A549 (cell line): ENCODE measurements around the gene STPG4. TPM values are rescaled to one million over a fixed set of nuclear protein-coding genes. Genes with fewer than 3 reads are reported as not detected.

ENCODE experiments used
- ATAC-seq, 2 experiments: fragments of 200-7000 bp in 1 of 2; fragments of >200 bp in 1 of 2; cut with Nextera tagmentation in 1 of 2; cut with Tn5 transposase in 1 of 2; 3 replicates each; pipeline versions ENCODE4 v1.8.0 to v1.9.1; 2018 to 2020; ENCODE audit warnings: mild to moderate bottlenecking in 1 of 2, moderate library complexity in 1 of 2
- CTCF ChIA-PET: fragments of 300-600 bp; sonication (Branson Sonifier 250); formaldehyde crosslinking; extraction: SDS; loops from one replicate; lab custom pipeline; 2021; ENCODE audit warnings: antibody characterized with exemption, inconsistent platforms; lab: Yijun Ruan, JAX
- POLR2A ChIA-PET: fragments of 350-600 bp; formaldehyde crosslinking; extraction: SDS; loops from one replicate; lab custom pipeline; 2021; ENCODE audit warnings: antibody characterized with exemption, inconsistent platforms; lab: Yijun Ruan, JAX
- DNase-seq, 2 experiments: peaks; one replicate each; pipeline versions ENCODE4 v3.0.0 to v3.0.0-alpha.2; 2011 to 2016; ENCODE audit warnings: low read depth in 1 of 2, low spot score in 1 of 2
- FAIRE-seq: peaks from 2 replicates; lab custom pipeline; 2011; peaks lifted over from hg19 to GRCh38; lab: Jason Lieb, UNC
- H3K27ac ChIP-seq, 2 experiments: fragments of >200 bp; sonication (Bioruptor Twin); formaldehyde crosslinking; 3 replicates each; pipeline ENCODE4 v1.5.1; 2016 to 2017
- H3K4me1 ChIP-seq: fragments of >200 bp; sonication (Bioruptor Twin); formaldehyde crosslinking; 3 replicates; pipeline ENCODE4 v1.6.1; 2016
- H3K4me2 ChIP-seq: fragments of >200 bp; sonication (Bioruptor Twin); formaldehyde crosslinking; 3 replicates; pipeline ENCODE4 v1.6.1; 2016
- H3K4me3 ChIP-seq: fragments of >200 bp; sonication (Bioruptor Twin); formaldehyde crosslinking; 3 replicates; pipeline ENCODE4 v1.5.1; 2016
- H3K9me3 ChIP-seq: fragments of >200 bp; sonication (Bioruptor Twin); formaldehyde crosslinking; 3 replicates; pipeline ENCODE4 v1.6.1; 2016
- CBX2 ChIP-seq: fragments of 200-600 bp; sonication (generic); IDR thresholded peaks from 2 replicates; pipeline ENCODE4 v1.6.1; 2016; ENCODE audit warnings: low read depth, mild to moderate bottlenecking, borderline replicate concordance
- FOSL2 ChIP-seq, 2 experiments: fragments of 450-650 bp in 1 of 2; fragments of >200 bp in 1 of 2; sonication (Bioruptor Twin) in 1 of 2; formaldehyde crosslinking; IDR thresholded peaks; 2 replicates each; pipeline versions ENCODE4 v1.5.0 to v1.6.1; 2016 to 2020; ENCODE audit warnings: mild to moderate bottlenecking in 1 of 2, moderate library complexity in 1 of 2
- KDM1A ChIP-seq: fragments of 200-600 bp; sonication (generic); IDR thresholded peaks from 2 replicates; pipeline ENCODE4 v1.6.1; 2016; ENCODE audit warnings: low read depth, mild to moderate bottlenecking
- MYC ChIP-seq: IDR thresholded peaks from 2 replicates; pipeline ENCODE4 v1.6.1; 2012; ENCODE audit warnings: mild to moderate bottlenecking, inconsistent platforms, low read length, improper control_type of control experiment, borderline replicate concordance
- PBX3 ChIP-seq: IDR thresholded peaks from 2 replicates; pipeline ENCODE4 v1.6.1; 2012
- PHF8 ChIP-seq: fragments of 200-600 bp; sonication (generic); IDR thresholded peaks from 2 replicates; pipeline ENCODE4 v1.6.1; 2016; ENCODE audit warnings: low read depth, mild to moderate bottlenecking, antibody characterized with exemption, moderate library complexity, borderline replicate concordance
- POLR2A ChIP-seq: IDR thresholded peaks from 2 replicates; pipeline ENCODE4 v1.6.1; 2012; ENCODE audit warnings: mild to moderate bottlenecking, low read length
- RAD21 ChIP-seq, 2 experiments: fragments of >200 bp in 1 of 2; sonication (Bioruptor Twin) in 1 of 2; formaldehyde crosslinking in 1 of 2; IDR thresholded peaks in 1 of 2; conservative IDR thresholded peaks in 1 of 2; 2 replicates in 1 of 2; 3 replicates in 1 of 2; pipeline ENCODE4 v1.6.1; 2012 to 2018; ENCODE audit warnings: inconsistent platforms in 1 of 2
- ZC3H11A ChIP-seq: fragments of 450-650 bp; IDR thresholded peaks from 2 replicates; pipeline ENCODE4 v1.6.1; 2014; ENCODE audit warnings: antibody characterized with exemption, mild to moderate bottlenecking
- ZFP36 ChIP-seq: fragments of 450-650 bp; IDR thresholded peaks from 2 replicates; pipeline ENCODE4 v1.6.1; 2014; ENCODE audit warnings: borderline replicate concordance; ENCODE audit not compliant: partially characterized antibody
- ZSCAN20 ChIP-seq: fragments of 250-450 bp; sonication (Bioruptor Pico); IDR thresholded peaks from 2 replicates; pipeline ENCODE4 v1.8.0; 2022; ENCODE audit warnings: mild to moderate bottlenecking, moderate library complexity
- WGBS: methylation state at CpG from one replicate; pipeline ENCODE4 v1.1.6; 2017; ENCODE audit errors: missing lambda C conversion rate; 5-methylcytosine and 5-hydroxymethylcytosine counted together
- polyA plus RNA-seq, 4 experiments: library from polyadenylated mRNA; depleted of rRNA in 3 of 4; stranded (reverse); fragments of >200 nt; fragmentation: RNase III in 1 of 4; extraction: RNeasy Plus Mini Kit Qiagen cat#74134 plus additional on column Dnase treatment in 1 of 4; gene quantifications; 2 replicates in 3 of 4; 3 replicates in 1 of 4; pipeline ENCODE4 v1.2.3, GENCODE V29; 2011 to 2017

Gene STPG4
- polyA plus RNA-seq, 2 of the 4 experiments (the other 2 are of a cell fraction) = 0.05 to 0.13 TPM

GRCh38 chr2:47037678-47038077 lies 117.4 kb downstream of the STPG4 start:
- 82% methylated on average over 9 of the region's 9 CpGs for WGBS
- Histone ChIP-seq H3K27ac (peak overlapping the region; percentile 29 to 97; a peak in 5 of 6 replicates), H3K4me3 (no peak overlapping the region), H3K9me3 (no peaks in the 10 kb centered on the region), H3K4me2 (no peak overlapping the region), H3K4me1 (peaks cover 90% of the 10 kb centered on the region)
- CTCF ChIA-PET = interaction anchor here (0.5 to 2.1 kb wide), 8 partner anchors 11 to 291 kb away, joined by 3 to 8 read pairs (median 3); no protein-coding TSS in a partner anchor
- POLR2A ChIA-PET = no interaction called here
- TF ChIP-seq POLR2A = no peak
- no peak for TF ChIP-seq PHF8
- no peak for TF ChIP-seq RAD21 (conservative IDR thresholded peaks at IDR 0.05 in 1 of 2, IDR thresholded peaks at IDR 0.05 in 1 of 2)
- TF ChIP-seq ZFP36 = no peak
- no peak for TF ChIP-seq ZSCAN20 (CRISPR knock-in tag)
- no peak for TF ChIP-seq PBX3
- TF ChIP-seq FOSL2 (IDR thresholded peaks at IDR 0.05) = no peak
- no peak for TF ChIP-seq FOSL2 (CRISPR knock-in tag; IDR thresholded peaks at IDR 0.05)
- no peak for TF ChIP-seq CBX2
- no peak for TF ChIP-seq KDM1A
- TF ChIP-seq ZC3H11A = no peak
- TF ChIP-seq MYC = no peak
- FAIRE-seq (no peak), DNase-seq (no peak), ATAC-seq (no peak)

Other genes with a start within 250 kb of the STPG4 start
- gene MCFD2, start 239.5 kb downstream of the STPG4 start, polyA plus RNA-seq (2011; rRNA removed) = 172 and 210 TPM in 2 replicates
- 118 to 125 TPM (median 120 TPM) in 3 replicates for gene MCFD2, start 239.5 kb downstream of the STPG4 start, polyA plus RNA-seq (2017; fragmentation: RNase III; extraction: RNeasy Plus Mini Kit Qiagen cat#74134 plus additional on column Dnase treatment)
- gene TTC7A, start 214.1 kb downstream of the STPG4 start, polyA plus RNA-seq (2011; rRNA removed) = 17.3 and 19.6 TPM in 2 replicates
- 30.7 to 31.4 TPM (median 31.3 TPM) in 3 replicates for gene TTC7A, start 214.1 kb downstream of the STPG4 start, polyA plus RNA-seq (2017; fragmentation: RNase III; extraction: RNeasy Plus Mini Kit Qiagen cat#74134 plus additional on column Dnase treatment)
- 1,000 and 1,652 TPM in 2 replicates for gene CALM2, start 21.2 kb upstream of the STPG4 start, polyA plus RNA-seq (2011; rRNA removed)
- 1,376 to 1,704 TPM (median 1,440 TPM) in 3 replicates for gene CALM2, start 21.2 kb upstream of the STPG4 start, polyA plus RNA-seq (2017; fragmentation: RNase III; extraction: RNeasy Plus Mini Kit Qiagen cat#74134 plus additional on column Dnase treatment)
- gene EPCAM, start 214.0 kb upstream of the STPG4 start, polyA plus RNA-seq (2011; rRNA removed) = 10.6 and 15.6 TPM in 2 replicates
- gene EPCAM, start 214.0 kb upstream of the STPG4 start, polyA plus RNA-seq (2017; fragmentation: RNase III; extraction: RNeasy Plus Mini Kit Qiagen cat#74134 plus additional on column Dnase treatment) = 4.1 to 5.4 TPM (median 4.8 TPM) in 3 replicates
- 46.2 and 59.0 TPM in 2 replicates for gene MSH2, start 247.8 kb upstream of the STPG4 start, polyA plus RNA-seq (2011; rRNA removed)
- gene MSH2, start 247.8 kb upstream of the STPG4 start, polyA plus RNA-seq (2017; fragmentation: RNase III; extraction: RNeasy Plus Mini Kit Qiagen cat#74134 plus additional on column Dnase treatment) = 49.7 to 55.2 TPM (median 52.8 TPM) in 3 replicates